ENCODE results near the gene MCHR1.

DNA sequence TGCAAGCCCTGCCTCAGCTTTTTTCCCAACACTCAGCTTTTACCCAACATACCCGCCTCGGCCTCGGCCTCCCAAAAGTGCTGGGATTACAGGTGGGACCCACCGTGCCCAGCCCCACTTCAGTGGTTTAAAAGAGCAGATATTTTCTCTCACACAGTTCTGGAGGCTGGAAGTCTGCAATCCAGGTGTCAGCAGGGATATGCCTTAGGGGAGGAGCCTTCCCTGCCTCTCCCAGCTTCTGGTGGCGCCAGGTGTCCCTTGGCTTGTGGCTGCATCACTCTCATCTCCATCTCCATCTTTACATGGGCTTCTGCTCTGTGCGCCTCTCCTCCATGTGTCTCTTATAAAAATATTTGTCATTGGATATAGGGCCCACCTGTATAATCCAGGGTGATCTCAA, 50.0 kb downstream of the MCHR1 start:
- TF ChIP-seq RAD21 (conservative IDR thresholded peaks at IDR 0.05 in 1 of 2, IDR thresholded peaks at IDR 0.05 in 1 of 2) (no peak), POLR2A (IDR thresholded peaks at IDR 0.05; ENCODE audit: low read length) (no peak), EP300 (IDR thresholded peaks at IDR 0.05) (no peak), CHD4 (IDR thresholded peaks at IDR 0.05; ENCODE audit: borderline replicate concordance) (no peak)
- TF ChIP-seq, protein P1, sequence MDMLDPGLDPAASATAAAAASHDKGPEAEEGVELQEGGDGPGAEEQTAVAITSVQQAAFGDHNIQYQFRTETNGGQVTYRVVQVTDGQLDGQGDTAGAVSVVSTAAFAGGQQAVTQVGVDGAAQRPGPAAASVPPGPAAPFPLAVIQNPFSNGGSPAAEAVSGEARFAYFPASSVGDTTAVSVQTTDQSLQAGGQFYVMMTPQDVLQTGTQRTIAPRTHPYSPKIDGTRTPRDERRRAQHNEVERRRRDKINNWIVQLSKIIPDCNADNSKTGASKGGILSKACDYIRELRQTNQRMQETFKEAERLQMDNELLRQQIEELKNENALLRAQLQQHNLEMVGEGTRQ (IDR thresholded peaks at IDR 0.05) = no peak

Data from A549 (cell line).